COR-L47 (cell line): ENCODE data around the gene CORO2B.
"Not testable (repeated sequence)": the region's sequence is repeated elsewhere in the genome, so short reads cannot be mapped to it uniquely, and the experiment has no call there.

Experiments
- DNase-seq: peaks from one replicate; lab custom pipeline; 2025; lab: John Stamatoyannopoulos, UW

CORO2B gene

DNA sequence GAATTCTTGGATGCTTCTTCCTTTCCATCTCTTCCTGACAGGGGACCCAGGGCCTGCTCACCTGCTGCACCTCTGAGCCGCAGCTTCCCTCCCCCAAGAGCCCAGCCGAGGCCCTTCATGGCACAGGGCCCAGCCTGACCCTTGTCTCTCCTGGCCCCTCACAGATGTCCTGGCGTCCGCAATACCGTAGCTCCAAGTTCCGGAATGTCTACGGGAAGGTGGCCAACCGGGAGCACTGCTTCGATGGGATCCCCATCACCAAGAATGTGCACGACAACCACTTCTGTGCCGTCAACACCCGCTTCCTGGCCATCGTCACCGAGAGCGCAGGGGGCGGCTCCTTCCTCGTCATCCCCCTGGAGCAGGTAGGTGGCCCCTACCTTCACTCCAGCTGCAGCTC lies 66.2 kb downstream of the CORO2B start:
- DNase-seq: no peak

DNA sequence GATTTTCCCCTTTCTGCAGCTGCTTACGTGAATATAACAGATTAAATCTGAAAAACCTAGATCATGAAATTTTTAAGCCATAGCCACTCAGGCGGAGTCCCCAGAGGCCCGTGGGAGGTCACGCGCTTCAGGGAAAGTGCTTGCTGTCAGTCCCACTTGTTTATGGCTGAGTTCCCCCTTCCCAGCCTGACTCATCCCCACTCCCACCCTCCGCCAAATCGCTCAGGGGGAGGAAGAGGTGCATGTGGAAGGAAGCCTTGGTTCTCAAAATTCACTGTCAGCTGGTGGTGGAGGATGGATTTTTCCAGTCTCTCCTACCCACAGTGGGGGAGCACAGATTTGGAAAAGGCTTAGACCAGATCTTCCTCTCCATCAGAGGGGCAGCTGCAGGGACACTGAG lies 67.4 kb downstream of the CORO2B start:
- DNase-seq: no peak

DNA sequence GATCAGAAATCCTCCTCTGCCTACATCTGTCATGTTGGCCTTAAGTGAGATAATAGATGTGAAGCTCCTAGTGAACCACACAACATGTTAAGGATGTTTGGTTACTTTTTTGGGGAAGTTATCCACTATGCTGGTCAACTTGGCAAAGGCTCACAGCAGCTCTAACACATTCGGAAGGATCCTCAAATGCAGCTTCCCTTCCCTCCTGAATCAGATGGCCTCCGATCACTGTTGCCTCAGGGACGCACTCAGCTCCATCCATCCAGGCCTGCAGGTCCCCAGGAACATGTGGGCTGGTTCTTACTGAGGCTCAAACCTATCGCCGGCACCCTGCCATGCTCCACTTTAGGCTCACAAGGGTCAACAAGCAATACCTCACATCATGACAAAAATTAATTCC lies 67.9 kb downstream of the CORO2B start:
- DNase-seq: no peak

DNA sequence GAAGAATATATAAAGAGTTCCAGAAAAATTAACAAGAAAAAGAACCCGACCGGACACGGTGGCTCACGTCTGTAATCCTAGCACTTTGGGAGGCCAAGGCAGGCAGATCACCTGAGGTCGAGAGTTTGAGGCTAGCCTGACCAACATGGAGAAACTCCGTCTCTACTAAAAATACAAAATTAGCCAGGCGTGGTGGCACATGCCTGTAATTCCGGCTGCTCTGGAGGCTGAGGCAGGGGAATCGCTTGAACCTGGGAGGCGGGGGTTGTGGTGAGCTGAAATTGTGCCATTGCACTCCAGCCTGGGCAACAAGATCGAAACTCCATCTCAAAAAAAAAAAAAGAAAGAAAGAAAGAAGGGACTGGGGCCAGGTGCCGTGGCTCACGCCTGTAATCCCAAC lies 68.6 kb downstream of the CORO2B start:
- DNase-seq: not testable (repeated sequence)

DNA sequence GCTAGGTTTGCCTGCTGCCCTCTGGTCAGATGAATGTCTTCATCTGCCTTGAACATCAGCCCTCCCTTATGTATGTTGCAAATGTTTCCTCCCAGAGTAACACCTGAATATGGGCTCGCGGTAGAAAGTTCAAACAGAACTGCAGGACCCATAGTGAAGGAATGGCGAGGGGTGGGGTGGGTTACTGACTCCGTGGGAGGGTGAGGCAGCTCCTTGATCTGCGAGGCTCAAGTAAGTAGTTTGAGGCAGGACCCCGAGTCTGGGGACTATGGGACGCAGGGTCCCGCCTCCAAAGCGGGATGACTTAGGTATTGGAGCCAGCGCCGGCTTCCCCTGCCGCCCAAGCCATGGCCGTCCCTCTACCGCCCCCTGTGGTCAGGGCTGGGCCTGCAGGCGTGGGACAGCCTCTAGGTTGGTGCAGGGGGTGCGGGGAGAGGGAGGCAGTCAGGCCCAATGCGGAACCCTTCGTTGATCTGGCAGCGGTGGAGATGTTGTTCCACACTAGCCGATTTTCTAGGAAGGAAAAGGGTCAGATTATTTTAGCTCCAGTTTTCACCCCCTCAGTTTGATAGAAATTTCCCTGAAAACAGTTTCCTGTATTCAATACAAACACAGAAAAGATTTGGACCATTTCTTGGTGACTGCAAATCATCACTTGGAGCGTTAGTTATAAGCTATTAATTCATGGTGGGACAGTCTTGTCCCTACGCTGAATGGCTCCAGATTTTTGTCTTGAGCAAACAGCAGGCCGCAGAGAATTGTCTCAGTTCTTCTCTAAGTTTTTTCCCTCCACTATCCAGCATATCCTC lies 72.3 kb downstream of the CORO2B start:
- no peak for DNase-seq

DNA sequence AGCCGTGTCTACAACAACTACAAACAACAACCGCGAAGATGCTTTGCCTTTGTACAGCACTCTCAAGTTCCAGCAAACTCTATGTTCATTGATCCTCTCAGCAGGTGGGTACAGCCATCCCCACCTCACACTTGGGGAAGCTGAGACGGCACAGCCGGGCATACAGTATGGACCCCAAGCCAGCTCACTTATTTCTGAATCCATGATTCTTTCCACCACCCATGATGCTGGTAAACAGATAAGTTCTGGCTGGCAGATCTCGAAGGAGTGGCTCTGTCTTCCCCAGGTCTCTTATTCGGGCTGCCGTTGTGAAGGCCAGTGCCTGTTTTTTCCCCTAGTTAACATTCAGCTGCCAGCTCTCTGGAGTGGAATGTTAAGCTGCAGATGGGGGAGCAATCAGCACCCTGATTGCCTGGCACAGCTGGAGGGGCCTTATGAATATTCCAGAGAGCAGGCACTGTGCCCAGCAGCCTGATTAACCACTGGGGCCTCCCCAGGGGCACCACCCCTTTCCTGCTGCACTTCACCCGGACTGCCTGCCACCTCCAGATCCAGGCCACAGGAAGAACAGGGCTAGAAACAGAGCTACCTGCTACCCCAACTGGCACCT lies 73.2 kb downstream of the CORO2B start:
- peak; percentile 78 for DNase-seq

DNA sequence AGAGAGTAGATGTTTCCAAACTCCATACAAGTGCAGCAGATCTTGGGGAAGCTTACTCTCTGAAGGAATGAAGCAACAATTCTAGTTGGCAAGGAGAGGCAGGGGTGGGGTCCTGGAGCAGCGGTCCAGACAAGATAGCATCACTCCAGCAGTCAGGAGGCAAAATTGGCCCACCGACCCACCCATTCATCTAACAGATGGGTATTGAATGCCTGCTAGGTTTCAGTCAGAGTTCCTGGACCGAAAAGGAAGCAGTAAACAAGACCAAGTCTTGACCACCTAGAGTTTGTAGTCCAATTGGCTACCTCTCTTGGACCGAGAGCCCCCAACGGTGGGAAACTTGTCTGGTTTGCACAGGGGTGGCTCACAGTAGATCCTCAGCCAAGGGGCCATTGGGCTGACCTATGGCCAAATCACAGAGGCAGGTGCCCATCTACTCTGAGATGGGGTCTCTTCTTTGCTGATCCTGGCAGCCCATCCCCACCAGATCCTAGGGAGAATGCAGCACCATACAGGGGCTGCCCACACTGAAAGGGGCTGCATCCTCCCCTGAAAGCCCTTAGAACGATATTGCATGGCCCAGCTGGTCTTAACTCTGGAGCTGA lies 74.3 kb downstream of the CORO2B start:
- DNase-seq: no peak

DNA sequence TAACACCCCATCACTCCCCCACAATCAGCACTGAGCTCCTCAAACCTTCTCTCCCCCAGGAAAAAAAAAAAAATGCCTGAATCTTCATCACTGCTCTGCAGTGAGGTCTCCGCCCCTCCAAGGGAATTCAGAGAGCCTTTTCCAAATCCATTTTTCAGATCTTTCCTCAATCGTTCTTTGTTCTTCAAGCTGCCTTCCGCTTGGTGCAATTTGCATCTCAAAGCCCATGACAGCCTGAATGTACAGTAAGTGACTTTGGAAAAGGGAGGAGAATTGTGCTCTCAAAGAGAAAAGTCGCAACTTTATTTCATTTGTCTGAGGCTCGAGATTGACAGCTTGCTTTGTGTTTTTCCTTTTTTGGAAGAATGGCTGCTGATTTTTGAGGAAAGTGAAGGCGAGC lies 75.0 kb downstream of the CORO2B start:
- no peak for DNase-seq

DNA sequence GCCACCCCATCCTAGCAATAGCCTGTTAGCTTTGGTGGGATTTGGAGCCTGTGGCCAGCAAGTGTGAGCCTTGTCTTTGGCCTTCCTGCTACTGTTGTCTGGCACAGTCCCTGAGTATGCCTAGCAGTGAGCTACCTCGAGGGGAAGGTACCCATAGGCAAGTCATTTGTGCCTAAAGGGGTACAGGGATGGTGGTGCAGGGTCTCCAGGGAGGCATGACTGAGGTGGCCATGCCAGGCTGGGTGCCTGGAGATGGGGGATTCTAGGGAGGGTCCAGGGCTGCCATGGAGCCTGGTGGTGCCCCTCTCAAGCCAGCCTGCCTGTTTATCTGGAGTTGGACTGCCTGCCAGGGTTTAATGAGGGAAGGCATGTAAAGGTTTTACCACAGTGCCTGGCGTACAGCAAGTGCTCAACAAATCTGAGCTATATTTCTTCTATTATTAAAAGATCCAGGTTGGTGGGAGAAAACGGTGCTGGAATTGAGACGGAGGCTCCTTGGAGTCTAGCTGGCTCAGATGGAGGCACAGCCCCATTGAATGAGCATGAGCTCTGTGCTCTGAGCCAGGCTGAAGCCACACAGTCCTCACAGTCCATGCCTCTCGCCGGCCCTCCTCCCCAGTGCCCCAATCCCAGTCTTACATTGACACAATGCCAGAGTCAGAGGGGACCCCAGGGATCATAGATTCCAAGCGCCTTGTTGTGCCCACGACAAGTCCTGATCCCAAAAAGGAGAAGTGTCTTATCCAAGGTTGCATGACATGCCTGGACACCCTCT lies 76.2 kb downstream of the CORO2B start:
- no peak for DNase-seq

DNA sequence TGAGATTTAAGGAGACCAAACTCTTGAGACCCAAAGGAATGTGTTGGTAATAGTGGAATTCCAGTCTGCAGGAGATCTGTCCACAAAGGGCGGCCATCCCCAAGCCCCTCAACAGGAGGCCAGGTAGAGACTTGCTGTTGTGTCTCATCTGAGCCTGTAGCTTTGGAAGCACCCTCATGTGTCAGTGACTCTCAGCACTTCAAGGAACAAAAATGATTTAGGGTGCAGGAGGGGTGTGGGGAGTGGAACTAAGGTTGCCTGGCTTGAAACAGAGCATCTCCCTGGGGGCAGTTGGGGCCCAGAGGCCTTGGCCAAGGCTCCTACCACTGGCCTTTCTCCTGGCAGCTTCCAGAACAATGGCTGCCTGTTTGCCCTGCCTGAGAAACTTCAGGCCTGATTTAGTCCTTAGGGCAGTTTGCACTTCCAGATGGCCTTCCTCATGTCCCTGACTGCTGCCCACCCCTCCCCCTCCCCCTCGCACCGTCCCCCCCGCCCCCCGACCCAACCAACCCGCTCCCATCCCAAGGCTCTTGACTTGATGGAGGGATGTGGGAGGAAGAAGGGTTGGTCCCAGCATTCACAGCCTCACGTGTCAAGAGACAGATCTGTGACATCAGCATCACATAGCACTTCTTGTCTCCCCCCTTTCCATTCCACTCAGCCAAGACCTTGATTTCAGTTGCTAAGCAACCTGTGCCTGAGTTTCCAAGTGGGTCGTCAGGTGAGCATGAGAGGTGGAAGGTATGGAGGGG lies 77.1 kb downstream of the CORO2B start:
- no peak for DNase-seq

DNA sequence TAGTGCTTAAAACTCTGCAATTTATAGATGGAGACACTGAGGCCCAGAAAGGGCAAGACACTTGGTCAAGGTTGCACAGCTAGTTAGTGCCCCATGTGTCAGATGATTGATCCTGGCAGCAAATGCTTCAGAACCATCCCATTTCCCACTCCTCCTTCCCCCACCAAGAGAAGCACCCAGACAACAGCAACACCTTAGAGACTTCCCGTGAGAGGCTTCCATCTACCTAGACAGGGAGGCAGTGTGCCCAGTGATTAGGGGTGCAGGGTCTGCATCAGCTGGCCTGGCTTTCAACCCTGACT lies 77.6 kb downstream of the CORO2B start:
- DNase-seq: no peak

DNA sequence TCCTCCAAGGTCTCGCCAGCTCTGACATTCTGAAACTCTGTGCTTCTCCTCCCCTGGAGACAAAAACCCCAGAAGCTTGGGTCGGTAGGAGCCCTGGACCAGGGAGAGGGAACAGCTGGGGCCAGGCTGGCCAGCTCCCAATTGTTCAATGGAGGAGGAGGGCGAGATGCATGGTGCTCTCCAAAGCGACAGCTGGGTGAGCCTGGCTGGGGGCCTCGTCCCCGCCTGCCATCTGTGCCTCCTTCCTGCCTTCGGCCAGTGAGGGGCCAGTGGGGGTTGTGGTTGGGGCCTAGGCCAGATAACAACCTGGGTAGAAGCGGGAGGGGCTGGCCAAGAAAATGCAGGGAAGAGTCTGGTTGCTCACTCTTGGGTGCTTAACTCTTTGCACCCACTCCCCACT lies 79.4 kb downstream of the CORO2B start:
- no peak for DNase-seq

DNA sequence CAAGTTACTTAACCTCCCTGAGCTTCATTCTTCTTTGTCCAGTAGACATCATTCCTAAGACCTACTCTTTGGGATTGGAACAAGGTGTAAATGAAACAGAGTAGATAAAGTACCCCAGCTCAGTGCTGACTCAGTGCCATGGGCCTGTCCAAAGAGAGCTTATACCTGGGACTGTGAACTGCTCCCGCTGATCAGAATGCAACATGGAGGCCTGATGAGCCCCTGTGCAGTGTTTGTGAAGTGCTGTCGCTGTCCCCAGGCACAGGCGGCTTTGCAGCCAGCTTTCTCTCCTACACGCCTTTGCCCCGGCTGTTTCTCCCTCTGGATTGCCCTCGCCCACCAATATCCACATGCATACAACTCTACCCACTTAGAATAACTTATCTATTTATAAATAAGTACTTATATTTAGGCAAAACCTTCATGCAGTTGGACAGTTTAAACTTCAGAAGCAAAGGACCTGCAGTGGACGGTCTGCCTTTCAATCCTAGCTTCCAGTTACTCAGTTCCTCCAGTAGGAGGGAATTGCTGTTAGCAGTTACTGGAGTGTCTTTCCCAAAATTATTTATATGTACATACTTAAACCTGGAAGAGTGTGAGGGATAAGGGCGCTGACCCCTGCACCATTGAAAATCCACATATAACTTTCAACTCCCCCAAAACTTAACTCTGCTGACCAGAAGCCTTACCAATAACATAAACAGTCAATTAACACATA lies 80.0 kb downstream of the CORO2B start:
- DNase-seq: no peak

DNA sequence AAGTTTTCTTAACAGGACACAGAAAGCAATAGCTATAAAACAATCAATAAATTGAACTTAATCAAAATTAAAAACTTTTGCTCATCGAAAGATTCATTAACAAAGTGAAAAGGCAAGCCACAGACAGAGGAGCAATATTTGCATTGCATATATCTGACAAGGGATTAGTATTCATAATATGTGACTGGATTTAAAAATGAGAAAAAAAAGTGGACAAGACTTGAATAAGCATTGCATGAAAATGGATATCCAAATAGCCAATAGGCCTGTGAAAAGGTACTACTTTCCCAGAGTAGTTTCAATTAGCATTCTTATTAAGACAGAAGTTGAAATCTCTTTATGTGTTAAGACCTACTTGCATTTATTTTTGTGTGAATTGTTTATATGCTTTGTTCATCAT lies 84.7 kb downstream of the CORO2B start:
- no peak for DNase-seq

DNA sequence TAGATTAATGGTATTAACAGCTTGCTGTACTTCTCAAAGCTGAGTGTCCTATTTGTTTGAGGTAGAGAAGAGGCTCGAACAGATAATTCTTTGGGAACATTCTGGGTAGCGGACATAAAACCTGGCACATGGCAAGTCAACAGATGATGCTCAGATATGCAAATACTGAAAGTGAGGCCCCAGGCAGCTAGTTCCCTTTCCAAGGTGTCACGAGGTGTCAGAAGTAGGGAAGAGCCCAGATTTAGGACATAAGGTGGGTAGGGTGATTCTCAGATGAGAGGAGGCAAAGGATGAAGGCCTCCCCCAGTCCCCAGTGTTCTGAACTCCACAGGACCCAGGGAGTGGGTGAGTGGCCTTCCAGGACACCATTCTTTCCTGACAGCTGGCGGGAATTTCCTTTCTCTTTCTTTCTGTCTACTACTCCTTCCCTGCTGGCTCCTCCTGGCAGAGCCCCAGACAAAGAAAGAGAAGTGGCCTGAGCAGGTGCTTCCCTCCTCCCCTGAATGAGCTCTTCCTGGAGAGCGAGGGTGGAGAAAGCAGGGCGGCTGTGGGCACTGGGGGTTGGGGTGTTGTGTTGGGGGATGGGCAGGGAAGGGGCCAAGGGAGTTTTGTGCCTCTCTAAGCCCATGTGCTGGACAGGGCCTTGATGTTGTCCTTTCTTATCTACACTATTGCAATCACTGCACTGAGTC lies 87.5 kb downstream of the CORO2B start:
- peak; percentile 75 for DNase-seq

DNA sequence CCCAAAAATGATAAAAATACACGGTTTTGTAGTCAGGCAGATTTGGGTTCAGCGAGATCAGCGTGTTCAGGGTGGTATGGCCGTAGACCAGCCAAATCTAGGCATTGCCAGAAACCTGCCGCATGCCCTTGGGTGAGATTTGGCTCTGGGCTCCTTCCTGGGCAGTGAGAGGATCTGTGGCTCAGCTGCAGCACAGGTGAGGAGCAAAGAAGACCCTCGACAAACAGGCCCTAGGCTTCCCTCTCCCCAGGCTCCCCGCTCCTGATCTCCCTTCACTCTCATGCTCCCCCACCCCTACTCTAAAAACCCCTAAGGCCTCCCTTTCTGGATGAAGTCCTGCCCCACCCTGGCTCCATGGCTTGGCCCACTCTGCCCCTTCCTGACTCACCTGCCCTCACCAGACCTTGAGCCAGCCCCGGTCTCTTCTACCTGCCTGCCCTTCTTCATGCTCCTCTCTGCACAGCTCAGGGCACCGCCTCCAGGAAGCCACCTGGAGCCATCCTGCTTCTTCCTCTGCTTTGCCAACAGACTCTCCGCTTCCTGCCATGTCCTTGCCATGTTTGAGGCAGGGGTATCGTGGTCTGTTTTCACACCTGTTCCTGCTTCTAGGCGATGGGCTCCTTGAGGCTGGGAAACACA lies 88.1 kb downstream of the CORO2B start:
- DNase-seq: no peak

DNA sequence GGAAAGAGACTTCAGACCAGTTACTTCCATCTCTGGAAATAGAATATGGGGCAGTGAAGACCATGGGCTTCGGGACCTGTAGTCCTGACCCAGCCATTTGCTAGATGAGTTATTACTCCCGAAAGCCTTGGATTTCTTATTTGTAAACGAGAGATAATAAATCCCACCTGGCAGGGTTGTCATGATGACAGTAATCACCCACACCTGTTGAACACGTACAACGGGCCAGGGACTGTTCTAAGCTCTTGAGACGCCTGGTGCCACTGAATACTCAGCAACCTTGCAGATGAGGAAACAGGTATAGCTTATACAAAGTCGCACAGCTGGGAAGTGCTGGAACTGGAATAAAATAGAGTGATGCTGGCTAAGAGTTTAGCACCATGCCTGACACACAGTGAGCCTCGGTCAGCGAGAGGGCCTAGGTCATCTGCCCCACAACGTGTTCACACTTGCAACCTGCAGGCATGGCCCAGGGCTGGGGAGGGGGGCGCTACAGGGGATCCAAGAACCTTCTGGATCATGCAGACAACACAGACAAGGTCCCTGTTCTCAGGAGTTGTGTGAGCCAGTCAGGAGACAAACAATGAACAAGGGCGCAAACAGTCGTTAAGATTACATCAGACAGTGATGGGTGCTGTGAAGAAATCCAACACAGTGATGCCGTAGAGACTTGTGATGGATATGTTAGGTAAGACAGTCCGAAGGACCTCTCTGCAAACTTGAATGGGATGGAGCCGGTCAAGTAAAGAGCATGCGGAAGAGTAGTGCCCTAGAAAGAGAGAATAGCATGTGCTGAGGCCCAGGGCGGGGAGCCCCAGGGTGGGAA lies 89.2 kb downstream of the CORO2B start:
- no peak for DNase-seq

DNA sequence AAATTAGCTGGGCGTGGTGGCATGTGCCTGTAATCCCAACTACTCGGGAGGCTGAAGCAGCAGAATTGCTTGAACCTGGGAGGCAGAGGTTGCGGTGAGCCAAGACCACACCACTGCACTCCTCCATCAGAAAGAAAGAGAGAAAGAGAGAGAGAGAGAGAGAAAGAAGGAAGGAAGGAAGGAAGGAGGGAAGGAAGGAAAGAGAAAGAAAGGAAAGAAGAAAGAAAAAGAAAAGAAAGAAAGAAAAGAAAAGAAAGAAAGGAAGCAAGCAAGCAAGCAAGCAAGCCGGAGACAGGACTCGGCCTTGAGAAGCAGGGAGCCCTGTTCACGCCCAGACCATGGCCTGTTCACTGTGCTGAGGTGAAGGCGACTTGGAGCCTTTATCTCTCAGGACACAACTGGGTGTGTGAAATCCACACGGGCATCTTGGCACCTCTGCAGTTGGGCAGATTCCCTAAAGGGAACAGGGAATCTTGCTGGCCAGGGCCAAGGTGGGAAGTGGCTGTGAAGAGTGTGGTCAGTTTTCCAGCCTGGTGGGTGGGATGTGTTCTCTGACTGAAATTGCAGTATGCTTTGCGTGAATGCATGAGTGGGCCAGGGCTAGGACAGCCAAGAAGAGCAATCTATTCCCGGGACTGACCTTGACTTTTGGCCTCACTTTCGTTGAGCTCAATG lies 90.3 kb downstream of the CORO2B start:
- no peak for DNase-seq

DNA sequence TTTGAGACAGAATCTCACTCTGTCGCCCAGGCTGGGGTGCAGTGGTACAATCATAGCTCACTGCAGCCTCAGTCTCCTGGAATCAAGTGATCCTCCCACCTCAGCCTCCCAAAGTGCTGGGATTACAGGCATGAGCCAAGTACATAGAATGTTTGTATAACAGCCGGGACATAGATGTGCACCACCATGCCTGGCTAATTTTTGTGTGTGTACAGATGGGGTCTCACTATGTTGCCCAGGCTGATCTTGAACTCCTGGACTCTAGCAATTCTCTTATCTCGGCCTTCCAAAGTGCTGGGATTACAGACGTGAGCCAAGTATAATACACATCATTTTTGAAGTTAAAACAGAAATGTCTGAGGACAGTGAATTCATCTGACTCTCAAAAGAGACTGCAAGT lies 93.5 kb downstream of the CORO2B start:
- DNase-seq: no peak
